Testis (tissue), 3 donors: ENCODE results near the gene LFNG. TPM values are rescaled to one million over a fixed set of nuclear protein-coding genes. Genes with fewer than 3 reads are reported as not detected.

Source experiments
- DNase-seq: peaks from one replicate; pipeline ENCODE4 v3.0.0-alpha.2; 2019
- H3K27ac ChIP-seq, 2 donors: fragments of 200-600 bp; sonication (generic); one replicate each; pipeline ENCODE4 v1.5.1; 2019
- H3K27me3 ChIP-seq: fragments of 200-600 bp; sonication (generic); one replicate; pipeline ENCODE4 v1.5.1; 2019
- H3K36me3 ChIP-seq: fragments of 200-600 bp; sonication (generic); one replicate; pipeline ENCODE4 v1.5.1; 2017; ENCODE audit warnings: low read depth; ENCODE audit errors: missing control alignments
- H3K4me1 ChIP-seq: fragments of 200-600 bp; sonication (generic); one replicate; pipeline ENCODE4 v1.5.1; 2019
- H3K4me3 ChIP-seq, 2 donors: fragments of 200-600 bp; sonication (generic); one replicate each; pipeline ENCODE4 v1.5.1; 2017 to 2019
- H3K9me3 ChIP-seq: fragments of 200-600 bp; sonication (generic); one replicate; pipeline ENCODE4 v1.5.1; 2017
- POLR2A ChIP-seq: fragments of 450-650 bp; IDR thresholded peaks from one replicate; pipeline ENCODE4 v1.6.1; 2017; ENCODE audit warnings: antibody characterized with exemption, mild to moderate bottlenecking, moderate library complexity
- WGBS, 2 donors: methylation state at CpG; one replicate each; pipeline ENCODE4 v1.1.5; 2018; 5-methylcytosine and 5-hydroxymethylcytosine counted together
- intact Hi-C: fragments of 100-400 bp; cut with DNase I; formaldehyde crosslinking; loops from one replicate; pipeline ENCODE4 v1.15.1; 2023; ENCODE audit warnings: low total_unique reads
- polyA plus RNA-seq: library from polyadenylated mRNA; stranded (reverse); fragments of 350-450 nt; fragmentation: Illumina TruSeq; extraction: RNeasy Lipid Tissue Mini Kit (QIAGEN cat#74804); gene quantifications from one replicate; pipeline ENCODE4 v1.2.3, GENCODE V29; 2014; ENCODE audit warnings: low read depth, low replicate concordance; ENCODE audit not compliant: insufficient read depth
- total RNA-seq, 2 donors: library from RNA; depleted of rRNA; stranded (reverse); fragments of >200 nt; gene quantifications; one replicate each; pipeline ENCODE4 v1.2.3, GENCODE V29; 2016
- TF ChIP-seq, protein P1 (sequence below), 3 experiments: fragments of 450-650 bp in 2 of 3; fragments of 200-600 bp in 1 of 3; sonication (generic) in 1 of 3; IDR thresholded peaks; one replicate each; pipeline ENCODE4 v1.5.1; 2016 to 2019; ENCODE audit warnings: antibody characterized with exemption in 3 of 3, mild to moderate bottlenecking in 2 of 3, moderate library complexity in 1 of 3

LFNG gene
- total and polyA plus RNA-seq, 3 donors from 2014 or later = 10.1 to 34.1 (median 18.3) TPM

DNA sequence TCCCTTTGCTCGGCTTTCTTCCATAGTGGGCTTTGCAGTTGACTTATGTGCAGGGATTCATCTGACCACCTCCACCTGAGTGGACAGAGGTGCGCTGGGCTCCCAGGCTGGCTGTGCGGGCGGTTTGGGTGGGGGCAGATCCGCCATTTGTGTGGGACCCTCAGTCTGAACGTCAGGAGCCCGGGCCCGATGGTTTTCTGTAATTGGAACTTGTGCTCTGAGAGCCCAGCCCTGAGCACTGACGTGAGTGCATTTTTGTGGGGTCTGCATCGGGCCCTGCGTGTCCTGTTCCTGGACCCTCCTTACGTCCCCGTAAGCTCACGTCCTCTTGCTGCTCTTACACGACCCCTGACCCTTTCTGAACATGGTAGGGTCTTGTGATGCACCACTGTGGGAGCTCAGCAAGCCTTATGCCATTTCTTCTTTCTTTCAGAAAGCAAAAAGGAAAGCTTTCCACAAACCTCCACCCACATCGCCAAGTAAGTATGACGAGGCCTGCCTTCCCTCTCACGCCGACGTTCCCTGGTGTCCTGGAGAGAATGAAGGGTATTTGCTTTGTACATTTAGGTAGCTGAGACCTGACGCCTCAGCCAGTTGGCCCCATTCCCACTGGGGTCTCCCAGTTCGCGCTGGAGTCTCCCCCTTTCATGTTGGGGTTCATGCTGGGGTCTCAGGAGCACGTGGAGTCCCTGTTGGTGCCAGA lies 49.1 kb downstream of the LFNG start:
- H3K4me3 ChIP-seq = no peak overlapping the region
- WGBS, 2 donors = 92 to 95% methylated on average over 21 to 23 of the region's 24 CpGs
- TF ChIP-seq, protein P1, sequence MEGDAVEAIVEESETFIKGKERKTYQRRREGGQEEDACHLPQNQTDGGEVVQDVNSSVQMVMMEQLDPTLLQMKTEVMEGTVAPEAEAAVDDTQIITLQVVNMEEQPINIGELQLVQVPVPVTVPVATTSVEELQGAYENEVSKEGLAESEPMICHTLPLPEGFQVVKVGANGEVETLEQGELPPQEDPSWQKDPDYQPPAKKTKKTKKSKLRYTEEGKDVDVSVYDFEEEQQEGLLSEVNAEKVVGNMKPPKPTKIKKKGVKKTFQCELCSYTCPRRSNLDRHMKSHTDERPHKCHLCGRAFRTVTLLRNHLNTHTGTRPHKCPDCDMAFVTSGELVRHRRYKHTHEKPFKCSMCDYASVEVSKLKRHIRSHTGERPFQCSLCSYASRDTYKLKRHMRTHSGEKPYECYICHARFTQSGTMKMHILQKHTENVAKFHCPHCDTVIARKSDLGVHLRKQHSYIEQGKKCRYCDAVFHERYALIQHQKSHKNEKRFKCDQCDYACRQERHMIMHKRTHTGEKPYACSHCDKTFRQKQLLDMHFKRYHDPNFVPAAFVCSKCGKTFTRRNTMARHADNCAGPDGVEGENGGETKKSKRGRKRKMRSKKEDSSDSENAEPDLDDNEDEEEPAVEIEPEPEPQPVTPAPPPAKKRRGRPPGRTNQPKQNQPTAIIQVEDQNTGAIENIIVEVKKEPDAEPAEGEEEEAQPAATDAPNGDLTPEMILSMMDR (IDR thresholded peaks at IDR 0.05) = no peak
- no peak for TF ChIP-seq POLR2A
- no peaks in the 10 kb centered on the region for H3K27me3 ChIP-seq
- H3K36me3 ChIP-seq = no peaks in the 10 kb centered on the region
- no peak for DNase-seq
- no peak overlapping the region for H3K27ac ChIP-seq
- H3K9me3 ChIP-seq = no peaks in the 10 kb centered on the region
- intact Hi-C loops = no loop called here
- H3K4me1 ChIP-seq = no peaks in the 10 kb centered on the region

DNA sequence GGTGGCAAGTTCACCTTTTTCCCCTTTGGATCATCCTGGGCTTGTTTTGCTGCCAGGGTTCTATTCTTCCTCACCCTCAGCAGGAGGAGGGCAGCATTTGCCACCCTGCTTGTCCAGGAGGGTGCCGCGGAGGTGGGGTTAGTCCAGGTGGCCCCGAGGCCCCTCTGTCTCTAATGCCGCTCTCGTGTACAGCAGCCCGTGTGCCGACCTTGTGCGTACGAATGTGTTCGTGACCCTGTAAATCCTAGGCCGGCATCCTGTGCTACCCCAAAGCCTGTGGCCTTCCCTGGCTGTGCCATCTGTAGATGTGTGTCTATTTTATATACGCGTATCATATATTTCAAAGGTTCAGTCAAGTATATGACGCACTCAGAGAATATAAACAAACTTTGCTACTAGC lies 49.8 kb downstream of the LFNG start:
- H3K4me1 ChIP-seq = no peaks in the 10 kb centered on the region
- H3K27me3 ChIP-seq = no peaks in the 10 kb centered on the region
- no peaks in the 10 kb centered on the region for H3K36me3 ChIP-seq
- no peaks in the 10 kb centered on the region for H3K9me3 ChIP-seq
- no peak for TF ChIP-seq POLR2A
- TF ChIP-seq, protein P1 (IDR thresholded peaks at IDR 0.05) = no peak
- WGBS, 2 donors = 95 to 96% methylated on average over 14 of the region's 14 CpGs
- no peak for DNase-seq
- no peak overlapping the region for H3K4me3 ChIP-seq
- intact Hi-C loops = no loop called here
- no peak overlapping the region for H3K27ac ChIP-seq

DNA sequence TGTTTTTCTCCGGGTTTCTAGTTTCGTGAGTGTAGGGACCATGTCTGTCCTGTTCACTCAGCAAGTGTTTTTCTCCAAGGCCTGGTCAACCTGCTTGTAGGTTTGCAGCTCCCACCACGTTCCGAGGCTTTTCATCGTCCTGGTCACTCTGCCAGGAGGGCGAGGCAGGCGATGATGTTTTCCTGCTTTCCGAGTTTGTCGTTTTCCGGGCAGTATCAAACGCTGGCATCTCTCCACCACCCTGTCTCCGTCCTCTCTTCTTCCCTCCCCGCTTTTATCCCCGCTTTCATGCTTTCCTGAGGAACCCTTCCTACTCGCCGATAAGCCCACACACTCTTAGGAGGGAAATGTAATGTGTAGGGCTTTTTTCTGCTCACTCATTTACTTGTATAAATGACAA lies 50.4 kb downstream of the LFNG start:
- Histone ChIP-seq H3K4me1 (no peaks in the 10 kb centered on the region), H3K4me3 (no peak overlapping the region), H3K9me3 (no peaks in the 10 kb centered on the region), H3K36me3 (no peaks in the 10 kb centered on the region), H3K27me3 (no peaks in the 10 kb centered on the region), H3K27ac (no peak overlapping the region)
- DNase-seq = no peak
- 91% methylated on average over 16 of the region's 16 CpGs for WGBS, 2 donors
- intact Hi-C loops = no loop called here
- TF ChIP-seq, protein P1 (IDR thresholded peaks at IDR 0.05) = no peak
- TF ChIP-seq POLR2A = no peak

DNA sequence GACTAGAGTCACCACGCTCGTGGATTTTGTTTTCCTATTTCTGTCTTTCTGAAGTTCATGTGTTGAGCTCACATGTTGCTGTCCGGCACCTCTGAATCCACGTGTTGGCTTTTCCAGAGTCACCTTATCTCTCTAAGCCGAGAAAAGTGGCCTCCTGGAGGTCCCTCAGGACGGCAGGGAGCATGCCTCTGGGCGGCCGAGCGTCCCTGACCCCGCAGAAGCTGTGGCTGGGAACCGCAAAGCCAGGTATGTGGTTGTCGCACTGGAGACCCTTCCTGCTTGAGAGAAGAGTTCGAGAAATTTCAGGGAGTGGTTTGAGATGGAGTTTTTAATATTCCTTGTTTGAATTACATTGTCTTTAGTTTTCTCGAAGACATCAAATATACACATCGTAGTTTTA lies 51.8 kb downstream of the LFNG start:
- no peak overlapping the region for H3K27ac ChIP-seq

More for the DNA sequence above, 51.8 kb downstream of the LFNG start:
- no peak overlapping the region for H3K4me3 ChIP-seq
- 86 to 89% methylated on average over 15 of the region's 15 CpGs for WGBS, 2 donors
- intact Hi-C loops = no loop called here
- TF ChIP-seq, protein P1 (IDR thresholded peaks at IDR 0.05) = no peak
- H3K27me3 ChIP-seq = no peaks in the 10 kb centered on the region
- no peaks in the 10 kb centered on the region for H3K9me3 ChIP-seq
- DNase-seq = no peak
- H3K4me1 ChIP-seq = no peaks in the 10 kb centered on the region
- H3K36me3 ChIP-seq = no peaks in the 10 kb centered on the region
